ENCODE data around the gene EIF2S1. TPM values are rescaled to one million over a fixed set of nuclear protein-coding genes. Genes with fewer than 3 reads are reported as not detected.
"Not testable (repeated sequence)": the region's sequence is repeated elsewhere in the genome, so short reads cannot be mapped to it uniquely, and the experiment has no call there.

The EIF2S1 gene
- total and polyA plus RNA-seq, 2 donors, result 42.7 to 130 TPM

- 98% methylated on average over 2 of the region's 2 CpGs for WGBS
- H3K27me3 ChIP-seq (ENCODE audit: control insufficient read depth in 2 of 2, insufficient read depth in 1 of 2, low read length in 1 of 2), result no peaks in the 10 kb centered on the region
- no peaks in the 10 kb centered on the region for H3K9me3 ChIP-seq (ENCODE audit: control insufficient read depth in 2 of 2, insufficient read depth in 1 of 2, low read length in 1 of 2)
- no peaks in the 10 kb centered on the region for H3K4me1 ChIP-seq (ENCODE audit: control insufficient read depth in 2 of 2, insufficient read depth in 2 of 2, low read length in 2 of 2)
- DNase-seq (ENCODE audit: low read depth in 6 of 9, low spot score in 9 of 9), result peak in 3 of 9 donors; percentile 4 to 16 (median 15)
- no peak overlapping the region for H3K27ac ChIP-seq (ENCODE audit: low read depth in 1 of 2, low read length in 1 of 2)
- H3K4me3 ChIP-seq (ENCODE audit: low read length in 2 of 2), result no peak overlapping the region
- peaks cover 24 to 77% of the 10 kb centered on the region in 2 donors for H3K36me3 ChIP-seq (ENCODE audit: control insufficient read depth in 2 of 2, insufficient read depth in 2 of 2, low read length in 1 of 2)
Observed at GRCh38 chr14:67335781-67336180, 24.3 kb upstream of the EIF2S1 start.

DNA sequence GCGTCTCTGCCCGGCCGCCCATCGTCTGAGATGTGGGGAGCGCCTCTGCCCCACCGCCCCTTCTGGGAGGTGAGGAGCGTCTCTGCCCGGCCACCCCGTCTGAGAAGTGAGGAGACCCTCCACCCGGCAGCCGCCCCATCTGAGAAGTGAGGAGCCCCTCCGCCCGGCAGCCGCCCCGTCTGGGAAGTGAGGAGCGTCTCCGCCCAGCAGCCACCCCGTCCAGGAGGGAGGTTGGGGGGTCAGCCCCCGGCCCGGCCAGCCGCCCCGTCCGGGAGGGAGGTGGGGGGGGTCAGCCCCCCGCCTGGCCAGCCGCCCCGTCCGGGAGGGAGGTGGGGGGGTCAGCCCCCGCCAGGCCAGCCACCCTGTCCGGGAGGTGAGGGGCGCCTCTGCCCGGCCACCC, 18.9 kb upstream of the EIF2S1 start:
- not testable (repeated sequence) for H3K4me3 ChIP-seq (ENCODE audit: low read length in 2 of 2); H3K9me3 ChIP-seq (ENCODE audit: control insufficient read depth in 2 of 2, insufficient read depth in 1 of 2, low read length in 1 of 2); DNase-seq (ENCODE audit: low read depth in 6 of 9, low spot score in 9 of 9); H3K27ac ChIP-seq (ENCODE audit: low read depth in 1 of 2, low read length in 1 of 2); H3K27me3 ChIP-seq (ENCODE audit: control insufficient read depth in 2 of 2, insufficient read depth in 1 of 2, low read length in 1 of 2); H3K4me1 ChIP-seq (ENCODE audit: control insufficient read depth in 2 of 2, insufficient read depth in 2 of 2, low read length in 2 of 2)
- peaks cover 36 to 58% of the 10 kb centered on the region in 2 donors for H3K36me3 ChIP-seq (ENCODE audit: control insufficient read depth in 2 of 2, insufficient read depth in 2 of 2, low read length in 1 of 2)
- 99% methylated on average over 31 of the region's 31 CpGs for WGBS

DNA sequence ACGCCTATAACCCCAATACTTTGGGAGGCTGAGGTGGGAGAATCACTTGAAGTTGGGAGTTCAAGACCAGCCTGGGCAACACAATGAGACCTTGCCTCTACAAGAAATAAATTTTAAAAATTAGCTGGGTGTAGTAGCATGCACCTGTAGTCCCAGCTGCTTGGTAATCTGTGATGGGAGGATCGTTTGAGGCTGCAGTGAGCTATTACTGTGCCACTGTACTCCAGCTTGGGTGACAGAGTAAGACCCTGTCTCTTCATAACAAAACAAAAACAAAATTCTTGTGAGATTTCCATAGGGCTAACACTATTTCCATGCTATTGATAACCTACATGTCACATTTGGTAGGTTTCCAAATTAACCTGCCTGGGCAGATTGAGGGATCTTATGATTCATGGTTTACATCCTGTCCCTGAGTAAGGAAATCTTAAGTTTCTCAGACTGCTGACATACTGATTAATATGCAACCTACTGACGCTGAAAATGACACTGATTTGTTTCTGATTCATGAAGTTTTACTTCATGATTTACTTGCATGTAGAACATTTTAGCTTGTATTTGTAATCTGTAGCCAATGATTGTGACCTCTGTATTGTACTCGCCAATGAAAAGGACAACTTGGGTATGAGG, 16.4 kb upstream of the EIF2S1 start:
- H3K4me3 ChIP-seq (ENCODE audit: low read length in 2 of 2), result no peak overlapping the region
- no peaks in the 10 kb centered on the region for H3K4me1 ChIP-seq (ENCODE audit: control insufficient read depth in 2 of 2, insufficient read depth in 2 of 2, low read length in 2 of 2)
- H3K9me3 ChIP-seq (ENCODE audit: control insufficient read depth in 2 of 2, insufficient read depth in 1 of 2, low read length in 1 of 2), result no peaks in the 10 kb centered on the region
- H3K27ac ChIP-seq (ENCODE audit: low read depth in 1 of 2, low read length in 1 of 2), result no peak overlapping the region
- no peak for DNase-seq (ENCODE audit: low read depth in 6 of 9, low spot score in 9 of 9)
- no peaks in the 10 kb centered on the region for H3K27me3 ChIP-seq (ENCODE audit: control insufficient read depth in 2 of 2, insufficient read depth in 1 of 2, low read length in 1 of 2)
- WGBS, result 95% methylated on average over 4 of the region's 4 CpGs
- peaks cover 36 to 47% of the 10 kb centered on the region in 2 donors for H3K36me3 ChIP-seq (ENCODE audit: control insufficient read depth in 2 of 2, insufficient read depth in 2 of 2, low read length in 1 of 2)

GRCh38 chr14:67345583-67345982, 14.5 kb upstream of the EIF2S1 start:
- peaks cover 36 to 52% of the 10 kb centered on the region in 2 donors for H3K36me3 ChIP-seq (ENCODE audit: control insufficient read depth in 2 of 2, insufficient read depth in 2 of 2, low read length in 1 of 2)
- H3K4me3 ChIP-seq (ENCODE audit: low read length in 2 of 2), result no peak overlapping the region
- H3K4me1 ChIP-seq (ENCODE audit: control insufficient read depth in 2 of 2, insufficient read depth in 2 of 2, low read length in 2 of 2), result no peaks in the 10 kb centered on the region
- no peaks in the 10 kb centered on the region for H3K9me3 ChIP-seq (ENCODE audit: control insufficient read depth in 2 of 2, insufficient read depth in 1 of 2, low read length in 1 of 2)
- H3K27me3 ChIP-seq (ENCODE audit: control insufficient read depth in 2 of 2, insufficient read depth in 1 of 2, low read length in 1 of 2), result no peaks in the 10 kb centered on the region
- H3K27ac ChIP-seq (ENCODE audit: low read depth in 1 of 2, low read length in 1 of 2), result no peak overlapping the region
- no peak for DNase-seq (ENCODE audit: low read depth in 6 of 9, low spot score in 9 of 9)

GRCh38 chr14:67352055-67352454, 8.1 kb upstream of the EIF2S1 start:
- WGBS, result 98% methylated on average over 5 of the region's 5 CpGs
- Histone ChIP-seq H3K9me3 (ENCODE audit: control insufficient read depth in 2 of 2, insufficient read depth in 1 of 2, low read length in 1 of 2) (no peaks in the 10 kb centered on the region), H3K27ac (ENCODE audit: low read depth in 1 of 2, low read length in 1 of 2) (no peak overlapping the region), H3K4me3 (ENCODE audit: low read length in 2 of 2) (no peak overlapping the region), H3K27me3 (ENCODE audit: control insufficient read depth in 2 of 2, insufficient read depth in 1 of 2, low read length in 1 of 2) (no peaks in the 10 kb centered on the region), H3K4me1 (ENCODE audit: control insufficient read depth in 2 of 2, insufficient read depth in 2 of 2, low read length in 2 of 2) (no peaks in the 10 kb centered on the region), H3K36me3 (ENCODE audit: control insufficient read depth in 2 of 2, insufficient read depth in 2 of 2, low read length in 1 of 2) (peaks cover 17 to 39% of the 10 kb centered on the region in 2 donors)
- DNase-seq (ENCODE audit: low read depth in 6 of 9, low spot score in 9 of 9), result no peak

DNA sequence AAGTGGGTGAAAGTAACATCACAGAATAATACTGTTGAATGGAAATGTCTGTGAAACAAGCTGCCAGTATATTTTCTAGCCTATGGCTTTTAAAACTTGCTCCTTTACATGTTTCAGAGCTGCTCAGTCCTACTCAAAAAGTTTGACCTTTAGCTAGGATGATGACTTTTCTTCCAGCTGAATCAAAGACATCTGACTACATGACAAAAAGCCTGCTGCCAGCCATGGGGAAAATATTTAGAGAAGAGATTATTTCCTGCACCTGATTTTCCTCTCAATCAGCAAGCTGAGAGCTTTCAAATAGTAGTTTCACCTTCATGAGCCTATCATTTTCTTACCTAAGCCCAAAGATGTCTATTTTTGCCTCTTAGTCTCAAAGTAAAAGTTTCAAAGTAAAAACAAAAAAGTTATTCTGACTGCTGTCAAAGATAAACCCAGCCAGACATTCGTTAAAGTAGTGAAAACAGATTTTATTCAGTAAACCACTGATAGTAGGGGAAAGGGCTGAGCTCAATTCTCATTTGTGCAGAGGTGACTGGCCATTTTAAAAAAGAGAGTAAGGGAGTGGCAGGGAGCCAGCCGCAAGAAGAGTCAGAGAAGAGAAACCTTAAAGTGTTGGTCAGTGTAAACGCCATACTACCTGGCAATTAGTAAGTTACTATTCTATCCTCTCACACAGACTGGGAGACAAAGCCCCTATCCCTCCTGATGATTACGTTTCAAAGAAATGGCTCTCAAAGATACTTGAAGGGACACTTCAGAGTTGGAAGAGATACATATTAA, 2.8 kb upstream of the EIF2S1 start:
- Histone ChIP-seq H3K27ac (ENCODE audit: low read depth in 1 of 2, low read length in 1 of 2) (no peak overlapping the region), H3K4me1 (ENCODE audit: control insufficient read depth in 2 of 2, insufficient read depth in 2 of 2, low read length in 2 of 2) (peaks cover 11 to 12% of the 10 kb centered on the region in 2 donors), H3K36me3 (ENCODE audit: control insufficient read depth in 2 of 2, insufficient read depth in 2 of 2, low read length in 1 of 2) (no peaks in the 10 kb centered on the region), H3K27me3 (ENCODE audit: control insufficient read depth in 2 of 2, insufficient read depth in 1 of 2, low read length in 1 of 2) (no peaks in the 10 kb centered on the region), H3K4me3 (ENCODE audit: low read length in 2 of 2) (no peak overlapping the region), H3K9me3 (ENCODE audit: control insufficient read depth in 2 of 2, insufficient read depth in 1 of 2, low read length in 1 of 2) (no peaks in the 10 kb centered on the region)
- DNase-seq (ENCODE audit: low read depth in 6 of 9, low spot score in 9 of 9), result no peak
- WGBS, result 92% methylated on average over 4 of the region's 4 CpGs

DNA sequence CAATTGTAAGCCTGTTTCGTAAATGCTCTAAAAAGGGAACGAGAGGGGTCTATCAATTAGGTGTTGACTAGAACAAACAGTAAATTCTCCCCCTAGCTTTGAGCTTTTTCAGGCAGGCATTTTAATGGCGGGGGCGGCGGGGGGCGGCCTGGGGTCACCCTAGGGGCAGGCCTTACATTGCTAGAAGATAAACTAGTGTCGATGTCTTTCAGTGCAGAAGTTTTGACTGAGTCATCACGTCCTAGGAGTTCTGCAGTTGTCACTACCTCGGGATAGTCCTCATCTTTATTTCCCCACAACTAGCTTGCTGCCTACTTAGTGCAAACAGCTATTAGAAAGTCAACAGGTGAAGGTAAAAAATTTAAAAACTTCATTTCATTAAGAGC, 2.2 kb upstream of the EIF2S1 start:
- Histone ChIP-seq H3K4me3 (ENCODE audit: low read length in 2 of 2) (no peak overlapping the region), H3K9me3 (ENCODE audit: control insufficient read depth in 2 of 2, insufficient read depth in 1 of 2, low read length in 1 of 2) (no peaks in the 10 kb centered on the region), H3K27me3 (ENCODE audit: control insufficient read depth in 2 of 2, insufficient read depth in 1 of 2, low read length in 1 of 2) (no peaks in the 10 kb centered on the region), H3K27ac (ENCODE audit: low read depth in 1 of 2, low read length in 1 of 2) (no peak overlapping the region), H3K36me3 (ENCODE audit: control insufficient read depth in 2 of 2, insufficient read depth in 2 of 2, low read length in 1 of 2) (peaks cover 0 to 2% of the 10 kb centered on the region in 2 donors), H3K4me1 (ENCODE audit: control insufficient read depth in 2 of 2, insufficient read depth in 2 of 2, low read length in 2 of 2) (peaks cover 11 to 12% of the 10 kb centered on the region in 2 donors)
- DNase-seq (ENCODE audit: low read depth in 6 of 9, low spot score in 9 of 9), result no peak
- 90% methylated on average over 9 of the region's 9 CpGs for WGBS

DNA sequence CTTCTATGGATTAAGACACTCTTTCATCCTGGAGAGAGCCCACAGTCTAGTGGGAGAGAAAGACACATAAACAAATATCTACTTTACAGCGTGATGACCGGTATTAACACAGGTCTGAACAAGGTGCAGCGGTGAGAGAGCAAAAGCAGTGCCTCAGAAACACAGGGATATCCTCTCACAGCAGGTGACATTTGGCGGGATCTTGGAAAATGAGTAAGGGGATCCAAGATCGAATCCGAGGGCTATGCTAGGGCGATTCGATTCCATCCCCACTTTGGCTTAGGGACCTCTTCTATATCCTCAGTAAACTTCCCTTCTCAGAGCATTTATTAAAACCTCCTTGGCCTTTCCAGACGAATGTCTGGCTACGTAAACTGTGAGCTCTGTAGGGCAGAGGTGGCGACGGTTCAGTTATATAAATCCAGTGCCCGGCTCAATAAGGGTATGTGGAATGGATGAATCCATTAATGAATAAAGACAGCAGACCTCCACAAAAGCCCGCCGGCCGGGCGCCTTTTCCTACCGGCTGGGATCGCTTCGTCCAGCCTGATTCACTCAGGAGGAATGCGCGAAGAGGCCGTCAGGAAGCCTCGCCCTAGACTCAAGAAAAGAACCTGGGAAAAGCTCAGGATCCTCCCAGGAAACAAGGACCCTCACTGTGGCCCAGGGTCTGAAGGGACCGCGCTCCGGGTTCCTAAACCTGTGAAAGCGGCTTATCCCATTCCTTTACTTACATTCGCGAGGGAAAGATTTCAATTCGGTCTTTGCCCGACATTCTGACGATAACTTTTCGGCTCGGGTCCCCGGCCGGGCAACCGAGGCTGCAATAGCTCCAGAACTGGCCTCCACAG, 979 bp upstream of the EIF2S1 start:
- H3K9me3 ChIP-seq (ENCODE audit: control insufficient read depth in 2 of 2, insufficient read depth in 1 of 2, low read length in 1 of 2), result no peaks in the 10 kb centered on the region
- peaks cover 11 to 12% of the 10 kb centered on the region in 2 donors for H3K4me1 ChIP-seq (ENCODE audit: control insufficient read depth in 2 of 2, insufficient read depth in 2 of 2, low read length in 2 of 2)
- peak in 2 of 9 donors; percentile 2 to 9 for DNase-seq (ENCODE audit: low read depth in 6 of 9, low spot score in 9 of 9)
- H3K27me3 ChIP-seq (ENCODE audit: control insufficient read depth in 2 of 2, insufficient read depth in 1 of 2, low read length in 1 of 2), result no peaks in the 10 kb centered on the region
- peak overlapping the region in 1 of 2 donors; percentile 66 for H3K27ac ChIP-seq (ENCODE audit: low read depth in 1 of 2, low read length in 1 of 2)
- H3K4me3 ChIP-seq (ENCODE audit: low read length in 2 of 2), result peak overlapping the region; percentile 63 to 88
- WGBS, result 5% methylated on average over 38 of the region's 38 CpGs
- peaks cover 0 to 4% of the 10 kb centered on the region in 2 donors for H3K36me3 ChIP-seq (ENCODE audit: control insufficient read depth in 2 of 2, insufficient read depth in 2 of 2, low read length in 1 of 2)
